ENCODE data around the gene PRR29.

PRR29 gene

DNA sequence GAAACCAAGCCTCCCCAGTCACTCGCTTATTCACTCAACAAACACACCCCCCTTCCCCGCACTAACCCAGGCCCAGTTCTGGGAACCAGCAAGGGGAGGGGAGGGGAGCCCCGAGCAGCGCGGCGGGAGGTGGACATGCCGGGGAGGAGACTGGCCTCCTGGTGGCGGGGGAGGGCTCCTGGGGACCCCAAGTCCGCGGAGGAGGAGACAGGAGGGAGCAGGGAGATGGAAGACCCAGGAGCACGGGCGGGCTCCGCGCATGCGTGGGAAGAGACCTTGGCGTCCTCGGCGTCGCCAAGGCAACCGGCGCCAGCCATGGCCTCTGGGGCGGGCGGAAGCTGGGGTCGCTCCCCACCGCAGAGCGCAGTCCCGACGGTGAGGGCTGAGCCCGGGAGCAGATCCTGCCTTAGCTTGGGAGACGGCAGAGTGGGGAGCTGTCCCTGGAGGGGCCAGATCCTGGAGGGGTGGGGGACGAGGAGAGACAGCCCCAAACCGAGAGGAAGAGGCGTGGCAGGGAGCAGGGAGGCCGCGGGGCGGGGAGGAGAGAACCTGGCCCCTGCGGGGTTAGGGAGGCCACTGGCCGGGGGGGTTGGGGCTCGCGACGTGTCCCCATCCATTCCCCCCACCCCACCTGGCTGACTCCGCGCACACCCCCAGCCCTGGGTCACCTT lies at the start of gene PRR29:
TSS of gene PRR29 (plus strand) at position 302 of the 671 bp plus-strand sequence. CDS start at position 316, 14 bp downstream.
- DNase-seq, result peak; percentile 81

DNA sequence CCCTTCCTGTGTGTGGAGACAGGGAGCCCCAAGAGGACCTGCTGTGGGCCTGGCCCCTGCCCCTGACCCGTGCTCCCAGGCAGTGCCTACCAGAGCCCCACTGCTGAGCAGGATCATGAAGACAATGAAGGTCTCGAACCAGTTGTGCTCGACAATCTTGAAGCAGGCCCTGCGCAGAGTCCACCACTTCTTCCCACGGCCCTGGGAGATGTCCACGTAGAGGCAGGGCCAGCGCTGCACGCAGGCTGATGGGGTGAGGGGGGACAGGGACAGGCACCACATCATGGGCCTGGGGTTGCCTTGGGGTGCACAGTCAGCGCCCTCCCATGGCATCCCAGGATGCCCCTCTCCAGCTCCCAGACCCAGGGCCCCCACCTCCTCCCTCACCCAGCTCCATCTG lies 49.6 kb upstream of the PRR29 start:
- no peak for DNase-seq

- no peak for DNase-seq
Measured at GRCh38 chr17:63949576-63950250, 48.4 kb upstream of the PRR29 start.

DNA sequence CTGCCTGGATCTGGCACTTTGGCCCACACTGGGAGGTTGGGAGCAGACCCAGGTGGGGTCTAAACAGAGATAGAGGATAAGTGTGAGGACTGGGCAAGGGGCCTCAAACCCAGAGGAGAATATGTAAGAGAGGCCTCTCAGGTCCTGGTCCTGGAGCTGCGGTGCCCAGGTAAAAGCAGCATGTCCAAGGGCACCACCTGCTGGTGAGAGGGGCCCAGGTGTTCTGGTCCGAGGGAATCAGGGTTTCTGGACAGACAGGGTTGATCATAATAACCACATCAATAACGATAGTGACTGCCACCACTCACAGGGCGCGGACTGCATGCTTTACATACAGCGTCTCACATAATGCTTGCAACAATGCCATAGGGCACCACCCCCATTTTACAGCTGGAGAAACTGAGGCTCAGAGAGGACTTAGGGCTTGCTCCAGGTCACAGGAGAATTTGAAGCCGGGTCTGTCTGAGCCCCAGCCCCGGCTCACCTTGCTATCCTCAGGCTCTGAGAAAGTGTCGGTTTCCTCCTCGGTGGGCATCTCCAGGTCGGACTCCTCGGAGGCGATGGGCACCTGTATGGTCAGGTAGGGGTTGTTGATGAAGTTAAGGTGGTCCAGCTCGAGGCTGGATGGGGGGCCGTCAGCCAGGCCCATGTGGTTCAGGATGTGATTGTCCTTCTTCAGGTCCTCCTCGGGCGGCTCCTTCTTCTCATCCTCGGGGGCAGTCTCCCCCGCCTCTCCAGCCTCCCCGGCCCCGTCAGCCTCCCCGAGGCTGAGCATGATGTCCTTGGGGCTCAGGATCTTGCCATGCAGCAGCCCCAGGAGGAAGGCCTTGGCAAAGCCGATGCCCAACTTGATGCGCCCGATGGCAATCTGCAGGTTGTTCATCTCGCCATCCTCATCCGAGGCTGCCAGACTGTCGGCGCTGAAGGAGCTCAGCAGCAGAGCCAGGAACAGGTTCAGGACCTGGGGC lies 46.9 kb upstream of the PRR29 start:
- DNase-seq, result peak; percentile 16

DNA sequence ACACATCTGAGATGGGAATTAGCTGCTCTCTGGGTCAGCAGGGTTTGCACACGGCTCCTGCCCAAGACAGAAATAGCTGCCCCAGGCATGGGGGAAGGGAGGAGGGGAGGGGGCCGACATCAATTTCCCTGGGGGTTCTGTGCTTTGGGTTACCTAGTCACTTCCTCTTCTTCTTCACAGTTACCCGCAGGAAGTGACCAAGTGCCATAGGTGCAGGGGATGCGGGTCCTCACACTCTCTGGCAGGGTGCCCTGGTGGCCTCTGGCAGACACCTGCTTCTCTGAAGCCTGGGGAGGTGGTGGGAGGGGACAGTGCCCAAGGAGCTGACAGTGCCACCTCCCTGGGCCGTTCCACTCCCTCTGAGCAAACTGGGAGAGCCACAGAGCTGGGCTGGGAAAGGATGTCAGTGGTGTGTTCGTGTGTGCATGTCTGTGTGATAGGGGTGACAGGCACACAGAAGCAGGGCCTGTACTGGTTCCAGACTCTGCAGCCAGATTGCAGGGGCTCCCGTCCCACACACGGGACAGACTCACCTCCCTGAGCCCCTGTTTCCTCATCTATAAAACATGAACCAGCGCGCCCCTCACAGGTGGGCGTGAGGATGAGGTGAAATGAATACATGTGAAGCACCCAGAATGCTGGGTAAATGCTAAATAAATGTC lies 43.6 kb upstream of the PRR29 start:
- no peak for DNase-seq

DNA sequence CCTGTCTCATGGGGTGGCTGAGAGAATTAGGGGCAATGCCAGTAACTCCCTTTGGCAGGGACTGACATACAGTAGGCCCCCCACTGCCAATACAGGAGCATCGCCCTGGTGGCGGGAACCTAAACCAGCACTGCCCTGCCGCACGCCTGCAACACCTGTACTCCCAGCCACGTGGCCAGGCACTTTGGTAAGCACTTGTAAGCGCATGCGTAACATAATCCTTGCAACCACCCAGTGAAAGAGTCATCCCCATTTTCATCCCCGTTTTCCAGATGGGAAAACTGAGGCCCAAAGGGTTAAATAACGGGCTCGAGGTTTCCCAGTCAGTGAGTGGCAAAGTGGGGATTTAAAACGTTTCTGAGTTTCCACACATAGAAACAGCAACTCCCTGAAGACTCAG lies 42.9 kb upstream of the PRR29 start:
- no peak for DNase-seq

- no peak for DNase-seq
Measured at GRCh38 chr17:63955791-63956190, 42.4 kb upstream of the PRR29 start.

GRCh38 chr17:63956296-63956920 lies 41.7 kb upstream of the PRR29 start:
- no peak for DNase-seq

DNA sequence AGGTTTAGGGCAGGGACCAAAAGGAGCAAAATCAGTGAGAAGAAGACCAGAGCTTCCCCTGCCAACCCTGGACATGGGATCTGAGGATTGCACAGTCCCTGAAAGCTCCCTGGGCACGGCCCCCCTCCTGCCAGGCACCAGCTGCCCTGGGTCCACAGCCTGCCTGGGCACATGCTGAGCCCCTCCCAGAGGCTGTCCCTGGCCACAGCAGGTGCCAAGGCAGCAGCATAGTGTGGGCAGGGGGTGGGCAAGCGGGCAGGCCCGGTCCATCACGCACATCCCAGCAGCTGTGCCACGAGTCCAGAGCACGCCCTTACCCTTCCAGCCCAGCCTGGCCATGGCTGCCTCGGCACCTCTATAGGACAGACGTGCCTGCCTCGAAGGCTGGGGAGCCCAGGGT lies 38.1 kb upstream of the PRR29 start:
- DNase-seq, result peak; percentile 10

DNA sequence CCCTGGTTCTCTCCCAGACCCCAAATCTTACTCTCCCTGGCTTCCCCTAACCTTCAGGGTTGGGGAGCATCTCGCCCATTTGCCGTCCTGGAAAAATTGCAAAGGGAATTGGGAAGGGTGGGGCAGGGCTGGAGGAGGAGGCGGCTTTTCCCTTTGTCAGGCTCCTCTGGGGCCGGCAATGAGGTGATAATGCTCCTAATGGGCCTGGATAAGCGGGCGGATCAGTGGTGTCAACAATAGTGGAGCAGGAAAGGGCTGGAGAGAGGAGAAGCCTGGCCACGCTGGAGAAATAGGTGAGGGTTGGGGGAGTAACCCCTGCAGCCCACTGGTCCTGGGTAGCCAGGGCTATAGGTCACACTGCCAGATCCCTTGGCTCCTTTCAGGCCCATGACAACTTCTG lies 37.7 kb upstream of the PRR29 start:
- DNase-seq, result no peak

DNA sequence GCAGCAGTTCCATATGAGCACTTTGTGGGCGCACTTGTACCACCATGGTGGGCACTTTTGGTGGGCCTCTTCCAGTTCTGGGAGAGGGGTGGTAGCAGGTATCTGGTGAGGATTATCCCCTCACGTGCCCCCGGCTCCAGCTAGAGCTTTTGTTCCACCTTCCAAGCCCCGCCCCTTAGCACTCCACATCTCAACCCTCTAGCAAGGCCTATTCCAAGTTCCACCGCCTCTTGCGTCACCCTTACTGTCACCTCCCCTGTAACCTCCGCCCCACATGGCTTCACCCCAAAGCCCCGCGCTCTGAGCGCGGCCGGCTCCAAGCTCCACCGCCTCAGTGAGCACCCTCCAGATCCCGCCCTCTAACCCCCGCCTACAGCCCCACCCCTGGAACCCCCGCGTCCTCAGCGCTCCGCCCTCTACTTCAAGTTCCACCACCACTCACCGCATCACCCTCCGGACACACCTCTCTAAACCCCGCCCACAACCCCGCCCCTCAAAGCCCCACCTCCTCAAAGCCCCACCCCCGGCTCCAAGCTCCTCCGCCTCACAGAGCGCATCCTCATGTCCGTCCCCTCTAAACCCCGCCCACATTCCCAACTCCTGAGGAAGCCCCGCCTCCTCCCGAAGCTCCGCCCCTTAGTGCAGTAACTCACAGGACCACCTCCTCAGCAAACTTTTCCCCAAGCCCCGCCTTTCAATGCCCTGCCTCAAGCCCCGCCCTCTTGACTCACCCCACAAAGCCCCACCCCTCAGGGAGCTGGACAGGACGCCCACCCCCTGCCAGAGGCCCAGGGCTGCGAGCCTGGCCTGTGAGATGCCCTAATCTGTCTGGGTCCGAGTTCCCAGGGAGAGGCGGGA lies 36.6 kb upstream of the PRR29 start:
- DNase-seq, result peak; percentile 25

DNA sequence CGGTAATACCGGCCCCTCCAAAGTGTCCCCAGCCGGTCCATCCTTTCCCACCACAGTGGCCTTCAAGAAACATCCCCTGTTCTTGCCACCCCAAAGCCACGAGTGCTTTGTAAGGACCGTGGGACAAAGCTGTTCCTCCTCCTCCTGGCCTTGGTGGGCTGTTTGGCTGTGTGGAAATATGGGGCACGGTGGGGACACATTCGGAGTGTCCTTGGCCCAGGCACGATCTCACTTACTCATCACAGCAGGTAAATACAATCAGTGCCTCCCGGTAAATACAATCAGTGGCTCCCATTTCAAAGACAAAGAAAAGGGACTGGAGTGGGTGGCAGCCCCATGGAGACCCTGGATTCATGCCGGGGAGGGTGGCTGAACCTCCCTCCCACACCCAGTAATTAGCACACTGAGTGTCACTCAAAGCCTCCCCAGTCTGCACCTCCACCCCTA lies 35.8 kb upstream of the PRR29 start:
- DNase-seq, result no peak

DNA sequence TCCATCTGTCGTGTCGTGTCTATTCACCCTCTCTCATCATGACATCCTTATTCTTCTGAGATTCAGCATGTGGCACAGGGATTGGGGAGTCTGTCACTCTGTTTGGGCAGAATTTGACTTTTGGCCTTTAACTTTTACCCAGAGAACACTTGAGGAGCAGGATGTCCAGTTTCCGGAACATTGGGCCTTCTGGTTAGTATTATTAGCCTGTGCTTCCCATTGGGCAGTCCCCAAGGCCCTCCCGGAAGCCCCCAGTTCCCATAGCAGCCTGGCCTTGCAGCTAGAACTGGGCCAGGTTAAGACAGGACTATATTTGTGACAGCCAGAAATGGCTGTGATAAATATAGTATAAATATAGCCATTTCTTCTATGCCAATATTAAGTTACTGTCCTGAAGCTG lies 35.0 kb upstream of the PRR29 start:
- DNase-seq, result no peak

GRCh38 chr17:63966646-63967264 lies 31.4 kb upstream of the PRR29 start:
- no peak for DNase-seq

DNA sequence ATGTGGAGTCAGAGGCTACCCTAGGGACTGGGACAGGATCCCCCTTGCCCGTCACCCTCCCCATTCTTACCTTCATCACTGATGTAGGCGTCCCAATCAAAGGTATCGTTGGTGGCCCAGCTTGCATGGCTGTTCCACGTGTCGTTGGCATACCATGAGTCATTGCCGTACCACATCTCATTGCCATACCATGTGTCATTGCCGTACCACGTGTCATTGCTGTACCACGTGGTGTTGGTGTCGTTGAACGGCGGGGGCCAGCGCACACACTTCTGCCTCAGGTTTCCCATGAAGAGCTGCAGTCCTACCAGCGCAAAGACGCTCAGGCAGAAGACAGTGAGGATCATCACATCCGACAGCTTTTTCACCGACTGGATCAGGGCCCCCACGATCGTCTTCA lies 30.2 kb upstream of the PRR29 start:
- no peak for DNase-seq

- no peak for DNase-seq
Measured at GRCh38 chr17:63969278-63969677, 28.9 kb upstream of the PRR29 start.

GRCh38 chr17:63972796-63973195 lies 25.4 kb upstream of the PRR29 start, which contains the start of gene SCN4A:
Gene SCN4A, minus strand, starts transcription at chr17:63972918. Its CDS starts 77 bp downstream, at chr17:63972841.
- no peak for DNase-seq

DNA sequence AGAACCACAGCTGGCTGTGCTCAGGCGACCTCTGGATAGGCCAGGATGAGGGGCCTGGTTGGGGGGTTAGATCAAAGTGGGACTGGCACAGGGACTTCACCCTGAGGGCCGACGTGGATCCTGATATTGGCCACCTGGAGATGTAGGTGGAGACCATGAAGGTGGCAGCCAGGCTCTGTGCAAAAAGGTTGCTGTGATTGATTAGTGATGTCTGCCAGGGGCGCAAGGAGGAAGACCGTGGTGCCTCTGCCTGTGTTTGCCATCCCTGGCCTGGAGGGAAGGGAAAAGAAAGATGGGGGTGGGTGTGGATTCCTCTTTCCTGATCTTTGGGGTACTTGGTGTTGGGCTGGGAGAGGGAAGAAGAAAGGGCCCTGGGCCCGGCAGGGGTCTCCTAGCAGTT lies 24.9 kb upstream of the PRR29 start:
- no peak for DNase-seq

- DNase-seq, result peak; percentile 15
Measured at GRCh38 chr17:63973930-63974593, 24.1 kb upstream of the PRR29 start.

DNA sequence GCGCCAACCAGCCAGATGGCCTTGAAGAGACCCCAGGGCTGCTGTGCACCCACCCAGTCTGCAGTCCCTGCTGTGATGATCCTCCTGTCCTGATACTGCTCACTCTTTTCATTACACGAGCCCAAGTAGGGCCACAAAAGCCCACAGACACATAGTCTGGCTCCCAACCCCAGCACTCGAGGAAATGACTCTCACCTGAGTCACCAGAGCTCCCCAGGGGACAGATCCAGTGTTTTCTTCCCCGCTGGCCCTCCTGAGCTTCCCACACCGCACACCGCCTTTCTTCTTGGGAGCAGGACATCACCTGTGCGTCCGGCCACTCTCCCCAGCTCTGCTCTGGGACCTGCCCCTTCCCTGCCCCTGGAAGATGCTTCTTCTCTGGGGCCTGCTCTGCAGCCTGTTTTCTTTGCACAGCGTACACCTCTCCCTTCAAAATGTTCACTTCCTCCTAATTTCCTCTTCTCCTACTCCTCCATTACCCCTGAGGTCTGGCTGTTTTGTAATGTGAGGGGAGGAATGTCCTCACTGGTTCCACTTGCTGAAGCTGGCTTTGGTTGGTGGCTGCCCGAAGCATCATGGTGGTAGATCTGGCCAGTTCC lies 23.5 kb upstream of the PRR29 start:
- DNase-seq, result no peak

Measured in NCI-H774 (cell line).